Measurements from ENCODE around the gene PRKCB.

DNA sequence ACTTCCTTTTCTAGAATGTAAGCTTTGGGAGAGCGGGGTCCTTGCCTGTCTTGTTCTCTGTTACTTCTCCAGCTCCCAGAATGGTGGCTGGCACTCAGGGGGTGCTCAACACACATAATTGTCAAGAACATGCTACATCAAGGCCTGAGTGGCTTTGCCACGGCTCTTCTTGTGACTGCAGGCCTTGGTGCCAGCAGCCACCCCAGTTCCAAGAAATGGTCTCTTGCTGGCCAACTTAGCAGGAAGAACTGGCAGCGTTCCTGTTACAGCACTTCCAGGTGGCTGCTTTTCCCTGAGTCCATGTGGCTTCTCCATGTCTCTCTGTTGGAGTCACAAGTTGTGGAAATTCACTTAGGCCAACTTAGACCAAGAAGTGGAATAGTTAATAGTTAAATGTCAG lies 36.1 kb downstream of the PRKCB start:
- TF ChIP-seq, protein P1, sequence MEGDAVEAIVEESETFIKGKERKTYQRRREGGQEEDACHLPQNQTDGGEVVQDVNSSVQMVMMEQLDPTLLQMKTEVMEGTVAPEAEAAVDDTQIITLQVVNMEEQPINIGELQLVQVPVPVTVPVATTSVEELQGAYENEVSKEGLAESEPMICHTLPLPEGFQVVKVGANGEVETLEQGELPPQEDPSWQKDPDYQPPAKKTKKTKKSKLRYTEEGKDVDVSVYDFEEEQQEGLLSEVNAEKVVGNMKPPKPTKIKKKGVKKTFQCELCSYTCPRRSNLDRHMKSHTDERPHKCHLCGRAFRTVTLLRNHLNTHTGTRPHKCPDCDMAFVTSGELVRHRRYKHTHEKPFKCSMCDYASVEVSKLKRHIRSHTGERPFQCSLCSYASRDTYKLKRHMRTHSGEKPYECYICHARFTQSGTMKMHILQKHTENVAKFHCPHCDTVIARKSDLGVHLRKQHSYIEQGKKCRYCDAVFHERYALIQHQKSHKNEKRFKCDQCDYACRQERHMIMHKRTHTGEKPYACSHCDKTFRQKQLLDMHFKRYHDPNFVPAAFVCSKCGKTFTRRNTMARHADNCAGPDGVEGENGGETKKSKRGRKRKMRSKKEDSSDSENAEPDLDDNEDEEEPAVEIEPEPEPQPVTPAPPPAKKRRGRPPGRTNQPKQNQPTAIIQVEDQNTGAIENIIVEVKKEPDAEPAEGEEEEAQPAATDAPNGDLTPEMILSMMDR (tag by site-specific recombination; IDR thresholded peaks at IDR 0.05): no peak
- TF ChIP-seq, protein P2, sequence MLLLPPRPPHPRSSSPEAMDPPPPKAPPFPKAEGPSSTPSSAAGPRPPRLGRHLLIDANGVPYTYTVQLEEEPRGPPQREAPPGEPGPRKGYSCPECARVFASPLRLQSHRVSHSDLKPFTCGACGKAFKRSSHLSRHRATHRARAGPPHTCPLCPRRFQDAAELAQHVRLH (tag by site-specific recombination; IDR thresholded peaks at IDR 0.05): no peak
- TF ChIP-seq ZNF311 (tag by site-specific recombination; IDR thresholded peaks at IDR 0.05; ENCODE audit: borderline replicate concordance) (no peak), BCL11B (tag by site-specific recombination; IDR thresholded peaks at IDR 0.05; ENCODE audit: low read depth) (no peak), WT1 (tag by site-specific recombination; IDR thresholded peaks at IDR 0.05) (no peak), ZNF623 (tag by site-specific recombination; IDR thresholded peaks at IDR 0.05) (no peak), ZNF530 (tag by site-specific recombination; IDR thresholded peaks at IDR 0.05; ENCODE audit: low read depth) (no peak), ZNF747 (tag by site-specific recombination; IDR thresholded peaks at IDR 0.05) (no peak), ZBTB20 (tag by site-specific recombination; IDR thresholded peaks at IDR 0.05) (no peak), ZNF549 (tag by site-specific recombination; IDR thresholded peaks at IDR 0.05) (no peak), ZFHX2 (tag by site-specific recombination; conservative IDR thresholded peaks at IDR 0.05) (no peak)
- TF ChIP-seq, protein P3, sequence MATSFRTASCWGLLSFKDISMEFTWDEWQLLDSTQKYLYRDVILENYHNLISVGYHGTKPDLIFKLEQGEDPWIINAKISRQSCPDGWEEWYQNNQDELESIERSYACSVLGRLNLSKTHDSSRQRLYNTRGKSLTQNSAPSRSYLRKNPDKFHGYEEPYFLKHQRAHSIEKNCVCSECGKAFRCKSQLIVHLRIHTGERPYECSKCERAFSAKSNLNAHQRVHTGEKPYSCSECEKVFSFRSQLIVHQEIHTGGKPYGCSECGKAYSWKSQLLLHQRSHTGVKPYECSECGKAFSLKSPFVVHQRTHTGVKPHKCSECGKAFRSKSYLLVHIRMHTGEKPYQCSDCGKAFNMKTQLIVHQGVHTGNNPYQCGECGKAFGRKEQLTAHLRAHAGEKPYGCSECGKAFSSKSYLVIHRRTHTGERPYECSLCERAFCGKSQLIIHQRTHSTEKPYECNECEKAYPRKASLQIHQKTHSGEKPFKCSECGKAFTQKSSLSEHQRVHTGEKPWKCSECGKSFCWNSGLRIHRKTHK (tag by site-specific recombination; IDR thresholded peaks at IDR 0.05): no peak
- TF ChIP-seq, protein P4, sequence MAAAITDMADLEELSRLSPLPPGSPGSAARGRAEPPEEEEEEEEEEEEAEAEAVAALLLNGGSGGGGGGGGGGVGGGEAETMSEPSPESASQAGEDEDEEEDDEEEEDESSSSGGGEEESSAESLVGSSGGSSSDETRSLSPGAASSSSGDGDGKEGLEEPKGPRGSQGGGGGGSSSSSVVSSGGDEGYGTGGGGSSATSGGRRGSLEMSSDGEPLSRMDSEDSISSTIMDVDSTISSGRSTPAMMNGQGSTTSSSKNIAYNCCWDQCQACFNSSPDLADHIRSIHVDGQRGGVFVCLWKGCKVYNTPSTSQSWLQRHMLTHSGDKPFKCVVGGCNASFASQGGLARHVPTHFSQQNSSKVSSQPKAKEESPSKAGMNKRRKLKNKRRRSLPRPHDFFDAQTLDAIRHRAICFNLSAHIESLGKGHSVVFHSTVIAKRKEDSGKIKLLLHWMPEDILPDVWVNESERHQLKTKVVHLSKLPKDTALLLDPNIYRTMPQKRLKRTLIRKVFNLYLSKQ (tag by site-specific recombination; IDR thresholded peaks at IDR 0.05; ENCODE audit: borderline replicate concordance): no peak
- TF ChIP-seq, protein P5, sequence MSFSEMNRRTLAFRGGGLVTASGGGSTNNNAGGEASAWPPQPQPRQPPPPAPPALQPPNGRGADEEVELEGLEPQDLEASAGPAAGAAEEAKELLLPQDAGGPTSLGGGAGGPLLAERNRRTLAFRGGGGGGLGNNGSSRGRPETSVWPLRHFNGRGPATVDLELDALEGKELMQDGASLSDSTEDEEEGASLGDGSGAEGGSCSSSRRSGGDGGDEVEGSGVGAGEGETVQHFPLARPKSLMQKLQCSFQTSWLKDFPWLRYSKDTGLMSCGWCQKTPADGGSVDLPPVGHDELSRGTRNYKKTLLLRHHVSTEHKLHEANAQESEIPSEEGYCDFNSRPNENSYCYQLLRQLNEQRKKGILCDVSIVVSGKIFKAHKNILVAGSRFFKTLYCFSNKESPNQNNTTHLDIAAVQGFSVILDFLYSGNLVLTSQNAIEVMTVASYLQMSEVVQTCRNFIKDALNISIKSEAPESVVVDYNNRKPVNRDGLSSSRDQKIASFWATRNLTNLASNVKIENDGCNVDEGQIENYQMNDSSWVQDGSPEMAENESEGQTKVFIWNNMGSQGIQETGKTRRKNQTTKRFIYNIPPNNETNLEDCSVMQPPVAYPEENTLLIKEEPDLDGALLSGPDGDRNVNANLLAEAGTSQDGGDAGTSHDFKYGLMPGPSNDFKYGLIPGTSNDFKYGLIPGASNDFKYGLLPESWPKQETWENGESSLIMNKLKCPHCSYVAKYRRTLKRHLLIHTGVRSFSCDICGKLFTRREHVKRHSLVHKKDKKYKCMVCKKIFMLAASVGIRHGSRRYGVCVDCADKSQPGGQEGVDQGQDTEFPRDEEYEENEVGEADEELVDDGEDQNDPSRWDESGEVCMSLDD (tag by site-specific recombination; IDR thresholded peaks at IDR 0.05): no peak

Data from HEK293 (cell line).